Bronchial epithelial cell (primary cell): ENCODE results near the gene CHERP. TPM values are rescaled to one million over a fixed set of nuclear protein-coding genes. Genes with fewer than 3 reads are reported as not detected.

Experiments
- DNase-seq: peaks from one replicate; pipeline ENCODE4 v3.0.0-alpha.2; 2010; ENCODE audit warnings: low read depth
- FAIRE-seq: peaks from 2 replicates; lab custom pipeline; 2011; peaks lifted over from hg19 to GRCh38; lab: Jason Lieb, UNC
- H3K27me3 ChIP-seq: 2 replicates; pipeline ENCODE4 v1.5.1; 2011; ENCODE audit warnings: low read length; ENCODE audit not compliant: control insufficient read depth, insufficient read depth
- H3K36me3 ChIP-seq: 2 replicates; pipeline ENCODE4 v1.5.1; 2011; ENCODE audit warnings: low read length; ENCODE audit not compliant: control insufficient read depth, insufficient read depth
- H3K4me3 ChIP-seq: 2 replicates; pipeline ENCODE4 v1.5.1; 2011; ENCODE audit warnings: mild to moderate bottlenecking, low read depth, low read length, control low read depth
- total RNA-seq: library from RNA; depleted of rRNA; stranded (reverse); fragments of >200 nt; gene quantifications from 2 replicates; pipeline ENCODE4 v1.2.1, GENCODE V29; 2014
- TF ChIP-seq, protein P1 (sequence below): IDR thresholded peaks from 2 replicates; pipeline ENCODE4 v1.5.1; 2011; ENCODE audit warnings: mild to moderate bottlenecking, moderate library complexity, low read length, control low read depth, inconsistent platforms; ENCODE audit not compliant: insufficient read depth, severe bottlenecking

The CHERP gene
- total RNA-seq, 1 donor from 2014 or later, result 2.4 TPM

DNA sequence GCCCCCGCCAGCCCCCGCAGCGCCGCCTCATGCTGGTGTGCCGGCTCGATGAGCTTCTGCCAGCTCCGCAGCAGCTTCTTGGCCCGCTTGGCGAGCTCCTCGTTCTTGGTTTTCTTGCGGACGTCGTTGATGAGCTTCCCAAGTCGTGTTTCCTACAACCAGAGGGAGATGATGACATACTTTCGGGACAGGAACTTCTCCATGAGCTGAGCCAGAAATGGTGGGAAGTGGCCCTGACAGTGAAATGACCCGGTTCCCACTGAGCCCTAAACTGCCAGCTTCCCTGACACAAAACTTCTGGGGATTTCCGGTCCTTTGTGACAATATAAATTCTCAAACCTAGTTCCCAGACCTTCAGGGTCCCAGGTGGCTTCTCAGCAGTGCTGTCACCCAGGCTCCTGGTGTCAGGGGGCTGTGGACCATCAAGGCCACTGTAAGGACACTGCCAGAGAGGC is 35.3 kb upstream of the CHERP start:
- TF ChIP-seq, protein P1, sequence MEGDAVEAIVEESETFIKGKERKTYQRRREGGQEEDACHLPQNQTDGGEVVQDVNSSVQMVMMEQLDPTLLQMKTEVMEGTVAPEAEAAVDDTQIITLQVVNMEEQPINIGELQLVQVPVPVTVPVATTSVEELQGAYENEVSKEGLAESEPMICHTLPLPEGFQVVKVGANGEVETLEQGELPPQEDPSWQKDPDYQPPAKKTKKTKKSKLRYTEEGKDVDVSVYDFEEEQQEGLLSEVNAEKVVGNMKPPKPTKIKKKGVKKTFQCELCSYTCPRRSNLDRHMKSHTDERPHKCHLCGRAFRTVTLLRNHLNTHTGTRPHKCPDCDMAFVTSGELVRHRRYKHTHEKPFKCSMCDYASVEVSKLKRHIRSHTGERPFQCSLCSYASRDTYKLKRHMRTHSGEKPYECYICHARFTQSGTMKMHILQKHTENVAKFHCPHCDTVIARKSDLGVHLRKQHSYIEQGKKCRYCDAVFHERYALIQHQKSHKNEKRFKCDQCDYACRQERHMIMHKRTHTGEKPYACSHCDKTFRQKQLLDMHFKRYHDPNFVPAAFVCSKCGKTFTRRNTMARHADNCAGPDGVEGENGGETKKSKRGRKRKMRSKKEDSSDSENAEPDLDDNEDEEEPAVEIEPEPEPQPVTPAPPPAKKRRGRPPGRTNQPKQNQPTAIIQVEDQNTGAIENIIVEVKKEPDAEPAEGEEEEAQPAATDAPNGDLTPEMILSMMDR, result no peak
- no peak for DNase-seq
- FAIRE-seq, result no peak
- Histone ChIP-seq H3K4me3 (no peak overlapping the region), H3K27me3 (no peaks in the 10 kb centered on the region), H3K36me3 (peaks cover 10% of the 10 kb centered on the region)

DNA sequence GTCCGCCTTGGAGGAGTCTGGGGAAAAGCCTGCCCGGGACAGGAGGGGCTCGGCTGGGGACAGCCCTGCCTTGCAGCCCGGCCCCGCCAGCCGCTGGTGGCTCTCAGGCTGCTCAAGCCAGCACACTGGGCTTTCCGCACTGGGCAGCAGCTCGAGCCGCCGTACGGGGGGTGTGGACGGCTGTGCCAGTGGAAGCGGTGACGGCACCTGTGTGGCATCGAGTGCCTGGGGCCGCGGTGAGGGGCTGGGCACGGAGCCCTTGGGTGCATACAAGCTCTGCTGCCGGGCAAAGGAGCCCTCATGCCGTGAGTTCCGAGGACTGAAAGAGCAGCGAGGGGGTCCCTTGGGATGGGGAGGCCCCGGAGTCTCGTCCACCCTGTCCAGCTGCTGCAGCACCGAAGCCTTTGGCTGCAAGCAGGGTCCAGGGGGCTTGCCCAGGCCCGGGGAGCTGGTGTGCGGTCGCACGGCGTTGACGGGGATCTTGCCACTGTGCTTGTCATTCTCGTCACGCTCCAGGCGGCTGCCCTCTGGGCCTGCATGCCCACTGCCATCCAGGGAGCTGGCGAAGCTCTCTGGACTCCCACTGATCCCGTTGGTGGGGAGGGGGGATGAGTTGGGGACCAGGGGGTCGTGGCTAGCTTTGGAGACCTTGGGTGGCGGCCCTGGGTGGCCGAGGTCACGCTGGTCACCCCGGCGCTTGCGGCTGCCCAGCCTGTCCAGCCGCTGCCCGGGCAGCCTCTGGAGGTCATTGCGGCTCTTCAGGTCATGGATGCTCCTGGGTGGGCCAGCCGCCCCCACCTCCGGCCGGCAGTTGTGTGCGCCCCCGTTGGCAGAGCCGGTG is 34.7 kb upstream of the CHERP start:
- no peak overlapping the region for H3K4me3 ChIP-seq
- FAIRE-seq, result no peak
- DNase-seq, result no peak
- H3K36me3 ChIP-seq, result peaks cover 8% of the 10 kb centered on the region
- no peaks in the 10 kb centered on the region for H3K27me3 ChIP-seq
- TF ChIP-seq, protein P1, result no peak

DNA sequence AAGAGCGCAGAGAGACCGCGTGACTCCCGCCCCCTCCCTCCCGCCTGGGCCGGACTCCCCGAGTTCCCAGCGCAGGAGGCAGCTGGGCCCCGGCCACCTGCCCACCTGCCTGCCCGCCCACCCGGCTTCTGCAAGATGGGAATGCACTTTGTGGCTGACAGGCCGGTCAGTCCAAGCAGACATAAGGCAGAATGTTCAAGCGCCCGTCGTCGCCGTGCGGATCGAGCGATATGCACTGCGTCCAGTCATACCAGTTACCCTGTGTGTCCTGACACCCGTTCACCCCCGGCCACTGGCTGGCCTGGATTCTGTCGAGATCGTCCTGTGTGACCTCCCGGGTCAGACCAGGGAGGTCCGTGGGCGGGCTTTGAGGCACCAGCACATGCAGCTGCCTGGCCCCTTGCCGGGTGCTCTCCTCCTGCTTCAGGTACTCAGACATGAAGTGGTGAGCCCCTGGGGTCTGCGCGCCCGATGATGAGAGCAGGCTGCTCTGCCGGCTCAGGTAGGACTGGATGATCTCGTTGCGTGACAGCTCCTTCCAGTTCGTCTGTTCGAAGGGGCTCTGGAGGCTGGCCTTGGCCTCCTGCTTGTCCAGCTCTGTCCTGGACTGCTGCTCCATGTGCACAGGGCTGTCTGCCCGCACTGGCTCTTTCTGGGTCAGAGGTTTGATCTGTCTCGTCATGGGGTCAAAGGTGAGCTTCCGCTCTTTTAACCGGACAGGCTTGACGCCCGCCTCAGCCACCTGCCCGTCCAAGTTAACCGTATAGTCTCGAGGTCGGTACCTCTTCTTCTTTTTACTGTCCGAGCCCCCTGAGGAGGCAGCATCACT is 33.8 kb upstream of the CHERP start:
- no peak for FAIRE-seq
- TF ChIP-seq, protein P1, result no peak
- H3K36me3 ChIP-seq, result peaks cover 9% of the 10 kb centered on the region
- H3K27me3 ChIP-seq, result no peaks in the 10 kb centered on the region
- DNase-seq, result no peak
- H3K4me3 ChIP-seq, result no peak overlapping the region

DNA sequence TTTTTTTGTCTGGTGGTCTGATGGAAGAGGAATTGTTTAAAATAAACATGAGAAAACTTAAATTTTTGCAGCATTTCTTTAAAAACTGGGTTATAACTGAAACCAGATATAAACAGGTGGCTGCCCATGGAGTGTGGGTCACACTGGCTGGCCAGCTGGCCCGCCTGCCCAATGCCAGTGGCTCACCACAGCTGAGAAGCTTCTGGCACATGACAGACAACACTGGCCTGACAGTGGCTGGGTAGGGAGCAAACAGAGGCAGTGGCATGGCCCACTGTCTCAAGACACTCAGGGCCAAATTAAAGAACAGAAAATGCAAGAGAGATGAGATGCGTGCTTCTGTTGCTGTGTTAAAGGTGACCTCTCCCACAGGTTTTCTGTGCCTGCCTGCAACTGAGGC is 33.0 kb upstream of the CHERP start:
- no peaks in the 10 kb centered on the region for H3K27me3 ChIP-seq
- FAIRE-seq (no peak), DNase-seq (no peak)
- TF ChIP-seq, protein P1, result no peak
- H3K4me3 ChIP-seq, result no peak overlapping the region
- peaks cover 10% of the 10 kb centered on the region for H3K36me3 ChIP-seq

DNA sequence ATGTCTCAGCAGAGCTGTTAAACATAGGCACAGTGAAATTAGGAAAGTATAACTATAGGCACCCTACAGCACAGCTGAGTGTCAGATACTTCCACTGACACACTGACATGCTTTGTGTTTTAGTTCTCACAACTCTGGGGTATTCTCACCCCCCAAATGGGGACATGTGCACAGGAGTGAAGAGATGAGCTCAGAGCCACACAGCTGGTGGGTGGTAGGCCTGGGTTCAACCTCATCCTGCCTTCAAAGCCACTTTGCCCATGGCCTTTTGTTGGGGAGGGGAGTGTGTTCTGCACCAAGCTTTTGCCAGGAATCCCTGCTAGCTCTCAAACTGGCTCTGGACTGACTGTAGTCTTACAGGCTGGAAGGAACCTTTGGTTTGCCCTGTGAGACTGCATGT is 31.7 kb upstream of the CHERP start:
- no peak overlapping the region for H3K4me3 ChIP-seq
- no peak for FAIRE-seq
- peaks cover 12% of the 10 kb centered on the region for H3K36me3 ChIP-seq
- TF ChIP-seq, protein P1, result no peak
- no peaks in the 10 kb centered on the region for H3K27me3 ChIP-seq
- no peak for DNase-seq
